HCT116 (cell line): Measurements from ENCODE around the gene CAVIN1. TPM values are rescaled to one million over a fixed set of nuclear protein-coding genes. Genes with fewer than 3 reads are reported as not detected.

Experiments
- ATAC-seq: fragments of 200-7000 bp; cut with Tn5 transposase; 2 replicates; pipeline ENCODE4 v1.9.1; 2020; ENCODE audit warnings: mild to moderate bottlenecking, moderate library complexity
- BruUV-seq: library from RNA; stranded (reverse); fragments of 400-500 nt; replicated peaks from 2 replicates; lab custom pipeline; 2021; lab: Mats Ljungman, UMichigan
- CTCF ChIA-PET: fragments of 300-600 bp; sonication (Branson Sonifier 250); formaldehyde crosslinking; loops from one replicate; lab custom pipeline; 2021; ENCODE audit warnings: antibody characterized with exemption; lab: Charles Lee
- POLR2A ChIA-PET: fragments of 300-600, 350-600 bp; sonication (Branson Sonifier 250); formaldehyde crosslinking; loops from one replicate; lab custom pipeline; 2021; ENCODE audit warnings: antibody characterized with exemption; lab: Charles Lee
- RAD21 ChIA-PET, 2 experiments: fragments of 300-600 bp; sonication (Branson Sonifier 250); formaldehyde crosslinking; loops; one replicate each; lab custom pipeline; 2023; ENCODE audit warnings: low total read pairs in 2 of 2; ENCODE audit not compliant: uncharacterized antibody in 2 of 2, unreplicated experiment in 2 of 2, low non-redundant PET in 1 of 2; lab: Charles Lee
- DNase-seq: peaks from one replicate; pipeline ENCODE4 v3.0.0-alpha.2; 2010; ENCODE audit warnings: low read depth, low spot score
- H2AFZ ChIP-seq: fragments of 200-600 bp; shearing (Covaris generic), sonication (generic); 2 replicates; pipeline ENCODE4 v1.6.1; 2017; ENCODE audit warnings: low read depth, mixed run types, mixed read lengths, antibody characterized with exemption, low read length; ENCODE audit not compliant: poor library complexity, severe bottlenecking
- H3K27ac ChIP-seq: 2 replicates; pipeline ENCODE4 v1.5.1; 2012; ENCODE audit warnings: low read depth, low read length
- H3K27me3 ChIP-seq: fragments of 200-600 bp; sonication (generic); 2 replicates; pipeline ENCODE4 v1.6.1; 2016; ENCODE audit warnings: mixed run types, low read length, mixed read lengths; ENCODE audit not compliant: insufficient read depth
- H3K36me3 ChIP-seq, 2 experiments: fragments of 200-500 bp in 1 of 2; fragments of 200-600 bp in 1 of 2; sonication (Bioruptor generic) in 1 of 2; sonication (generic) in 1 of 2; 2 replicates each; pipeline versions ENCODE4 v1.5.1 to v1.6.1; 2014 to 2016; ENCODE audit warnings: low read length in 2 of 2, inconsistent platforms in 1 of 2, mixed read lengths in 1 of 2, mixed run types in 1 of 2; ENCODE audit not compliant: insufficient read depth in 2 of 2, control insufficient read depth in 1 of 2
- H3K4me1 ChIP-seq, 2 experiments: fragments of 200-600 bp in 1 of 2; sonication (generic) in 1 of 2; 2 replicates each; pipeline versions ENCODE4 v1.5.1 to v1.6.1; 2012 to 2017; ENCODE audit warnings: low read length in 2 of 2, inconsistent platforms in 1 of 2, mild to moderate bottlenecking in 1 of 2, mixed read lengths in 1 of 2, mixed run types in 1 of 2, moderate library complexity in 1 of 2; ENCODE audit not compliant: insufficient read depth in 2 of 2, control insufficient read depth in 1 of 2
- H3K4me2 ChIP-seq: fragments of 200-600 bp; sonication (generic); 2 replicates; pipeline ENCODE4 v1.6.1; 2017; ENCODE audit warnings: mixed run types, low read length, mixed read lengths
- H3K4me3 ChIP-seq, 2 experiments: fragments of 200-600 bp in 1 of 2; sonication (generic) in 1 of 2; replicated peaks in 1 of 2; 2 replicates each; pipeline ENCODE4 v1.5.1; 2011 to 2016; ENCODE audit warnings: low read length in 2 of 2, control low read depth in 1 of 2, low read depth in 1 of 2, mild to moderate bottlenecking in 1 of 2, mixed read lengths in 1 of 2, mixed run types in 1 of 2
- H3K79me2 ChIP-seq: fragments of 200-600 bp; sonication (generic); 2 replicates; pipeline ENCODE4 v1.6.1; 2017; ENCODE audit warnings: mild to moderate bottlenecking, mixed run types, low read length, moderate library complexity, mixed read lengths; ENCODE audit not compliant: insufficient read depth
- H3K9ac ChIP-seq: fragments of 200-600 bp; sonication (generic); 2 replicates; pipeline ENCODE4 v1.6.1; 2016; ENCODE audit warnings: low read length, mixed read lengths
- H3K9me2 ChIP-seq: fragments of 200-600 bp; sonication (generic), shearing (Covaris generic); 2 replicates; pipeline ENCODE4 v1.6.1; 2017; ENCODE audit warnings: mixed run types, mild to moderate bottlenecking, moderate library complexity; ENCODE audit not compliant: insufficient read depth
- H3K9me3 ChIP-seq, 2 experiments: fragments of 200-500 bp in 1 of 2; fragments of 200-600 bp in 1 of 2; sonication (Bioruptor generic) in 1 of 2; sonication (generic) in 1 of 2; 2 replicates each; pipeline ENCODE4 v1.6.1; 2014 to 2017; ENCODE audit warnings: low read length in 2 of 2, mixed read lengths in 2 of 2, inconsistent platforms in 1 of 2, low read depth in 1 of 2, mild to moderate bottlenecking in 1 of 2, mixed run types in 1 of 2, moderate library complexity in 1 of 2; ENCODE audit not compliant: control insufficient read depth in 1 of 2, insufficient read depth in 1 of 2
- H4K20me1 ChIP-seq: fragments of 200-600 bp; sonication (generic), shearing (Covaris generic); 2 replicates; pipeline ENCODE4 v1.6.1; 2017; ENCODE audit warnings: mixed run types, mild to moderate bottlenecking, moderate library complexity; ENCODE audit not compliant: insufficient read depth
- ATF3 ChIP-seq: IDR thresholded peaks from 2 replicates; pipeline ENCODE4 v1.6.1; 2012
- CTCF ChIP-seq, 3 experiments: fragments of 200-600 bp in 1 of 3; sonication (generic) in 1 of 3; IDR thresholded peaks in 2 of 3; conservative IDR thresholded peaks in 1 of 3; 2 replicates each; pipeline ENCODE4 v1.5.1; 2012 to 2017; ENCODE audit warnings: low read depth in 2 of 3, low read length in 2 of 3, antibody characterized with exemption in 1 of 3, borderline replicate concordance in 1 of 3, control low read depth in 1 of 3, mild to moderate bottlenecking in 1 of 3, mixed read lengths in 1 of 3, mixed run types in 1 of 3, moderate library complexity in 1 of 3; ENCODE audit not compliant: insufficient read depth in 1 of 3
- ELF1 ChIP-seq: IDR thresholded peaks from 2 replicates; pipeline ENCODE4 v1.6.1; 2012; ENCODE audit warnings: low read depth, borderline replicate concordance
- EZH2phosphoT487 ChIP-seq: fragments of 200-600 bp; IDR thresholded peaks from 2 replicates; pipeline ENCODE4 v1.6.1; 2018; ENCODE audit warnings: antibody characterized with exemption, borderline replicate concordance
- FOSL1 ChIP-seq: IDR thresholded peaks from 2 replicates; pipeline ENCODE4 v1.6.1; 2012; ENCODE audit warnings: low read depth
- JUND ChIP-seq: IDR thresholded peaks from 2 replicates; pipeline ENCODE4 v1.6.1; 2012
- MAX ChIP-seq: IDR thresholded peaks from 2 replicates; pipeline ENCODE4 v1.6.1; 2012
- POLR2A ChIP-seq: IDR thresholded peaks from 2 replicates; pipeline ENCODE4 v1.7.0; 2011; ENCODE audit warnings: borderline replicate concordance; ENCODE audit not compliant: insufficient read depth, insufficient read length; ENCODE audit errors: extremely low read depth
- POLR2AphosphoS5 ChIP-seq: IDR thresholded peaks from 2 replicates; pipeline ENCODE4 v1.6.1; 2011; ENCODE audit warnings: mild to moderate bottlenecking, low read depth, low read length, moderate library complexity
- RAD21 ChIP-seq: IDR thresholded peaks from 2 replicates; pipeline ENCODE4 v1.6.1; 2012; ENCODE audit warnings: low read depth, mild to moderate bottlenecking
- REST ChIP-seq: IDR thresholded peaks from 2 replicates; pipeline ENCODE4 v1.6.1; 2012; ENCODE audit warnings: low read depth
- SIN3A ChIP-seq: IDR thresholded peaks from 2 replicates; pipeline ENCODE4 v1.6.1; 2012; ENCODE audit warnings: low read depth
- SP1 ChIP-seq: IDR thresholded peaks from 2 replicates; pipeline ENCODE4 v1.6.1; 2012; ENCODE audit warnings: low read depth
- intact Hi-C: fragments of 100-400 bp; cut with micrococcal nuclease; formaldehyde crosslinking; loops from 2 replicates; pipeline ENCODE4 v1.10.0; 2022
- total RNA-seq: library from RNA; stranded (reverse); gene quantifications from one replicate; pipeline ENCODE4 v1.2.1, GENCODE V29; 2021; ENCODE audit not compliant: unreplicated experiment

The CAVIN1 gene
- total RNA-seq, 1 experiment from 2014 or later, result 79.7 TPM

GRCh38 chr17:42359133-42359532 lies 63.9 kb downstream of the CAVIN1 start:
- Histone ChIP-seq H4K20me1 (no peaks in the 10 kb centered on the region), H3K4me3 (no peak overlapping the region)
- ATAC-seq, result no peak
- no peak for TF ChIP-seq FOSL1
- no peak for TF ChIP-seq POLR2AphosphoS5
- TF ChIP-seq EZH2phosphoT487, result no peak
- no peak for TF ChIP-seq JUND
- no peak for TF ChIP-seq MAX
- TF ChIP-seq CTCF (IDR thresholded peaks at IDR 0.05 in 2 of 3, conservative IDR thresholded peaks at IDR 0.05 in 1 of 3; ENCODE audit: borderline replicate concordance in 1 of 3, insufficient read depth in 1 of 3, low read depth in 2 of 3, low read length in 2 of 3), result no peak
- no peak for TF ChIP-seq ELF1
- no peak for TF ChIP-seq RAD21
- TF ChIP-seq SIN3A, result no peak
- TF ChIP-seq SP1, result no peak
- TF ChIP-seq REST, result no peak
- TF ChIP-seq ATF3, result no peak
- TF ChIP-seq POLR2A, result no peak
- TF ChIP-seq, all 23 proteins: peak for 0
- H2AFZ ChIP-seq, result no peak overlapping the region
- H3K27ac ChIP-seq, result no peak overlapping the region
- peaks cover 8% of the 10 kb centered on the region; the same call in 1 of the 2 replicates for H3K79me2 ChIP-seq
- peaks cover 5 to 20% of the 10 kb centered on the region in 2 experiments; a peak in 3 of 4 replicates for H3K4me1 ChIP-seq
- no peak for DNase-seq
- no peak overlapping the region for H3K9ac ChIP-seq
- CTCF ChIA-PET, result interaction anchor here (1.2 to 1.3 kb wide), 2 partner anchors 80 to 168 kb away, joined by 3 to 4 read pairs; no protein-coding TSS in a partner anchor
- no peak overlapping the region for H3K4me2 ChIP-seq
- no peaks in the 10 kb centered on the region for H3K9me2 ChIP-seq
- intact Hi-C loops, result no loop called here
- BruUV-seq, result no TSS peak
- no peaks in the 10 kb centered on the region for H3K27me3 ChIP-seq
- no peaks in the 10 kb centered on the region for H3K9me3 ChIP-seq
- H3K36me3 ChIP-seq, result no peaks in the 10 kb centered on the region
- RAD21 ChIA-PET, result no interaction called here
- POLR2A ChIA-PET, result no interaction called here
